T-helper 22 cell (primary cell): ENCODE data around the gene CLEC6A.
"Not testable (repeated sequence)": the region's sequence is repeated elsewhere in the genome, so short reads cannot be mapped to it uniquely, and the experiment has no call there.

Source experiments
- DNase-seq: peaks from one replicate; pipeline ENCODE4 v3.0.0-alpha.2; 2020; ENCODE audit warnings: low read depth

The CLEC6A gene

DNA sequence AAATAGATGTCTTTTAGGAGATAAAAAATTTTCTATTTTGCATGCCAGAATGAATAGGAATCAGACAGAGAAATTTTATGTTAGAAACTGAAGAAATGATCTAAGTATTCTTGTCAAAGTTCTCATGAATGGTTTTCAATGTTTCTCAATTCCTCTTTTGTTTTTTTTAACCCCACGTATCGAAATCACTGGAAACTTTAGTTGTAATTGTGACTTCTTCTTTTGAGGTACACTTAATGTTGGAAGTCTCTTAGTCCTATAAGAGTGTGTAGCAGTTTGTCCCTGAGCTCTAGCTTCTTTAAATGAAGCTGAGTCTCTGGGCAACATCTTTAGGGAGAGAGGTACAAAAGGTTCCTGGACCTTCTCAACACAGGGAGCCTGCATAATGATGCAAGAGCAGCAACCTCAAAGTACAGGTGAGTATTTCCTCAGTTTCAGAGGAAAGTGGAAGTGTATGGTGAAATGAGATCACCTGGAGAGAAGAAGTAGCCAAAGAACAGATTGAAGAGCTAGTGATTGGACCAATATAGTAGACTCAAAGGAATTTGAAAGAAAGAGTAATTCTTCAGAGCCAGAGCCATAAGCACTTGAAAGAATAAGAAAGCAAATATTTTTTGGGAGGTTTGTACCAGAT lies at the start of gene CLEC6A:
TSS of gene CLEC6A (plus strand) at position 236 of the 634 bp plus-strand sequence. CDS start at position 386, 150 bp downstream.
- DNase-seq = no peak

DNA sequence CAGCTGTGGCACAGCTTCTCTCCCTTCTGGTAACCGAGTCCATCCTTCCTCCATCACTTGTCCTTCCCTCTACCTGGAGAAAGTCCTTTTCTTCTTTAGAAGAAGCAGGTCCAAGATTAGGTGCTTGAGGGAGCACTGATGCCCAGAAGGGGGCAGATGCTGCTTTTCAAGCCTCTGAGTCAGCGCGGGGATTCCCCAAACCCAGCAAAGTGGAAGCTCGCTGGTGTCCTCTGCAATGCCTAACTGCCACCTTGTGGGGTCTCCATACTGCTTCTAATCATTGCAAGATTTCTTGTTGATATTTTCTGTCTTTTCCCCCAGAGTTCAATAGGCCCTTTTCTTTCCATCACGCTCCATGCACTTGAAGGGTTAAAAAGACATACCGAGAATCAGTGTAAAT lies 36.2 kb upstream of the CLEC6A start:
- DNase-seq = not testable (repeated sequence)

DNA sequence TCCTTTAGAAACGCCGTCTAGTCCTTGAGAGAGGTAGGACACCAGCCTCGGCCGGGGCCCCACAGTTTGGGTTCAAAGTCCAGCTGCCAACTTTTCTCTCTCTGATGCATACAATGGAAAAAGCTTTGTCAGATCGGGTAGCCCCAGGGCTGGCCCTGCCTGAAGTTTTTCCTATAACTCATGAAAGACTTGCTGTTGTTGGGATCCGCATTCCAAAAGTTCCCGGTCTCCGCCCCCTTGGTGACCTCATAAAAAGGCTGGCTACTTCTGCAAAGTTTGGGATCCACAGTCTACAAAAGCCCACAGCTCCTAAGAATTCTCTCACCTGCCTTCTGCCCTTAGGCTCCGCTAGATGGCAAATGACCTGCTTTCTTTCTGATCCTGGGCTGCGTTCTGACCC lies 35.3 kb upstream of the CLEC6A start:
- no peak for DNase-seq

DNA sequence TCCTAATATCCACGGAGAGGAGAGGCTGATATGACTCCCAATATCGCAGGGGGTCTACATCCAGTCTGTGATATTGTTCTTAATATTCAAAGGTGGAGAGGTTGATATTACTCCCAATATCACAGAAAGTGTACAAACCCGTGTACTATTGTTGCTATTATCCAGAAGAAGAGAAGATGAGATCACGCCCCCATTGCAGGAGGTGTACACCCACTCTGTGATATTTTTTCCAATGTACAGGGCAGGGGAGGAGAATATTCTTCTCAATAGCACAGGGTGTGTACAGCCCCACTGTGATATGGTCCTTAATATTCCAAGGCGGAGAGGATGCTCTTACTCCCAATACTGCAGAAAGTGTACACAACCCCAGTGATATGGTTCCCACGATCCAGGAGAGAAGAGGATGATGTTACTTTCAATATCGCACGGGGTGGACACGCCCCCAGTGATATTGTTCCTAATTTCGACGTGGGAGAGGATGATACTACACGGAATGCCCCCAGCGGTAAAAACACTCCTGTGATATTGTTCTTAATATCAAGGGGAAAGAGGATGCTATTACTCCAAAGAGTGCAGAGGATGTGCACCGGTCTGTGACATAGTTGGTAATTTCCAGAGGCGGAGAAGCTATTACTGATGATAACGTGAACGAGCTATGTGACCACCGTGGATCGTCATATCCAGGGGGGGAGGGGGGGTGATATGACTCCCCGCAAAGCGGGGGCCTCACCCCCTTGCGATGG lies 11.1 kb upstream of the CLEC6A start:
- DNase-seq = not testable (repeated sequence)

DNA sequence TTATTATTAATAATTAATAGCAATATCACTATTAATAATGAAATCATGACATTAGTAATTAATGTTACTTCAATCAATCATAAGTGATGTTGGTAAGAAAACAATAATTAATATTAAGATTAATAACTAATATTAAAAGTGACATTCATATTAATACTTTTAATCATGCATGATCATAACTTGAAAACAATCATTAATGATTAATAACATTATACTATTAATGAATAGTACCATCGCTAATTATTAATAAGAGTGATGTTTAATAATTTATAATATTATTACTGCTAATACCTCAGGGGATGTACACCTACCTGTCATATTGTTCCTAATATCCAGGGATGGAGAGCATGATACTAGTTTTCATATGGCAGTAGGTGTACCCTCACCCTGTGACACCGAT lies 10.0 kb upstream of the CLEC6A start:
- DNase-seq = no peak

DNA sequence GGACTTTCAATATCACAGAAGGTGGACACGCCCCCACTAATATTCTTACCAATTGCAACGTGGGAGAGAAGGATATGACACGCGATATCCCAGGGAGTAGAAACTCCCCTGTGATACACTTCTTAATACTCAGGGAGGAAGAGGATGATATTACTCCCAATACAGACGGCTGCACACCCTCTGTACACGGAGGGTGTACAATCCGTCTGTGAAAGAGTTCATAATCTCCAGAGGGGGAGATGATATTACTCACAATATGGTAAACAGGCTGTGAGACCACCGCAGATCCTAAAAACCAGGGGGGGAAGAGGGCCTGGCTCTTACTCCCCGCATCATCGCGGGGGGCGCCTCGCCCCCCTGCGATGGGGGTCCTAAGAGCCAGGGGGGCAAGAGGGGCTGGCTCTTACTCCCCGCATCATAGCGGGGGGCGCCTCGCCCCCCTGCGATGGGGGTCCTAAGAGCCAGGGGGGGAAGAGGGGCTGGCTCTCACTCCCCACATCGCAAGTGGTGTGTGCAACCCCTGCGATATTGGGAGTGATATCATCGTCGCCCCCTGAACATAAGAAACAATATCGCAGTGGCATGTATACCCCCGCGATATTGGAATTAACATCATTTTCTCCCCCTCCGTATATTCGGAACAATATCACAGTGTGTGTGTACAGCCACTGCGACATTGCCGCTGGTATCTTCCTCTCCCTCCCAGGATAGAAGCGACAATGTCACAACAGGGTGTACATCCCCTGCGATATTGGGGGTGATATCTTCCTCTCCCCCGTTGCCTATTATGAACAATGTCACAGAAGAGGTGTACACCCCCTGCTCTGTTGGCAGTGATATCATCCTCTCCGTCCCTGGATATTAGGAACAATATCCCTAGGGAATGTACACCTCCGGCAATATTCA lies 8.9 kb upstream of the CLEC6A start:
- no peak for DNase-seq

DNA sequence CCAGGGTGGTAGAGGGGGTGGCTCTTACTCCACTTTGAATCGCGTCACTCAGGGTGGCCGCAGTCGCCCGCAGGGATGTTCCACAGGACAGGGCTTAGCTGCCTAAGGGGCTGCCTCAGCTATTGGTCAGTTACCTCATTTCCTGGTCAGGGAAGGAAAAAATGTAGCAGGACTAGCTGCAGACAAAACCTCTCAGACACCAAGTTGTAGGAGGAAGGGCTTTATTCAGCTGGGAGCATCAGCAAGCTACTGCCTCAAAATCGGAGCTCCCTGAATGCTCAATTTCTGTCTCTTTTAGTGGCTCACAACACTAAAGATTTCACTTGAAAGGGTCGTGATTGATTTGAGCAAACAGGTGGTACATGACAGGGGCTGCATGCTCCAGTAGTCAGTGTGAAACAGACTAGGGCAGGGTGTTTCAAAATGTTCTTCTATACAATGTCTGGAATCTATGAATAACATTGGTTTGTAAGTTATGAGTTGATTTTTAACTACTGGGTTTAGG lies 6.4 kb upstream of the CLEC6A start:
- no peak for DNase-seq

DNA sequence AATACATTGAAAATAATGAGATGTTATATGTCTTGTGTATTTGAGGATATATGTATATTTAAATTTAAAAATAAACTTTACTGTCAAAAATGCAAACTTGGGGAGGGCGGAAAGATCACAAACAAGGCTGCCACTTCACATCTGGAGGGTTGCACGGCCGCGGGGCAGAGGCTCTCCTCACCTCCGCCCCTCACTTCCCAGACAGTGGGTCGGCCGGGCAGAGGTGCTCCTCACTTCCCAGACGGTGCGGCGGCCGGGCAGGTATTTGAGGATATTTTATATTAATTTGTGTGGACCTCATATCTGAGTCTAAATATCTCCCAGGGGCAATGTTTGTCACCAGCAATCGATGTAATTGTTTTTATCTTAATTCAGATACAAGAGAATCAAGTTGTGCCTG lies 3.7 kb upstream of the CLEC6A start:
- no peak for DNase-seq

DNA sequence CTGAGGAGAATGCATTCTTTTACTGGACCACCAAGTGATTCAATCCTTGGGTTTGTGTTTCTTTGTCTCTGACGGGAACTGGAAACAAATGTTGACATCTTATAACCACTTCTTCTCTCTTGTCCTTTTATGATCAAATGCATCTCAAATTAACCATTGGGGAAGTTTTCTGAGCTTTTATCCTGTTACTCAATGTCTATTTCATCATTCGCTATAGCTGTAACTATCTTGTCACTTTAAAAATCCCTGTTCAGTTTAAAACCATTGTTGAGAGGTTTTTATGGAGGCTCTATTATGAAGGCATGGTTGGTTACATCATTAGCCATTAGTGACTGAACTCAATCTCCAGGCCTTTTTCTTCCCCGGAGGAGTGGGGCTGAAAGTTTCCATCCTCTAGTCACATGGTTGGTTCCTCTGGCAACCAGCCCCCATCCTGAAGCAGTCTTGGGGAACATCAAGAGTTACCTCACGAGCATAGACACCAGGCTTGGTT lies 2.7 kb upstream of the CLEC6A start:
- DNase-seq = no peak

DNA sequence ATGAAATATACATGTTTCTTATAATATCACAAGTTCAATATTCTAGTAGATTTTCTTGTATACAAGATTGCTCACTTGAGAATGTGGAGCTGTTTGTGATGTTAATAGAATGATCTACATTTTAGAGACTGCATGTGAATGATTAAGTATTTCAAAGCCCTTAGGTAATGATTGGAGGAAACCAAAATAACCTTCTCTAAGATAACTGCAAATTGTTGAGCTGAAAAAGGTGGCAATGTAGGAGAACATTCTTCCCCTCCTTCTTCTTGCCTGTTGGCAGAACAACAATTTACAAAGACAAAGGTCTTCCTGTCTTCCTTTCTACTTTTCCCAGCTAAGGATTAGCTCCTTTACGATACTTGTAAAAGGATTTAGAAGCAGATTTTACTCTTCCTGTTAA lies 2.0 kb upstream of the CLEC6A start:
- DNase-seq = no peak

DNA sequence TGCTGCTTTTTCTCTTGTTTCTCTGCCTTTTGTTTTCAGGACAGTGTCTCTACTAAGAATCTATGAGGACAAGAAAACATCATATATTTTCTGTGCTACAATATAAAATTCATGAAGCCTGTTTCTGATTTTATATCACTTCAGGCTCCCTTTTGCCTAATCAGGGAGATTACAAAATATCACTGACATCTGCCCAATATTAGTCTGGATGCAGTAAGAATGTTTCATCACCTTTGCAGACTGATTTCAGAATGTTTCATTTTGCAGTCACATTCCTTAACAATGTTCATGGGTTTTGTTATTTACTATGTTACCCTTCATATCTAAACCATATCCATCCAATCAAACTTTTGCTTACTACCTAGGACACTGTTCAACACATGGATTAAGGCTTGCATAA lies 491 bp upstream of the CLEC6A start:
- no peak for DNase-seq

DNA sequence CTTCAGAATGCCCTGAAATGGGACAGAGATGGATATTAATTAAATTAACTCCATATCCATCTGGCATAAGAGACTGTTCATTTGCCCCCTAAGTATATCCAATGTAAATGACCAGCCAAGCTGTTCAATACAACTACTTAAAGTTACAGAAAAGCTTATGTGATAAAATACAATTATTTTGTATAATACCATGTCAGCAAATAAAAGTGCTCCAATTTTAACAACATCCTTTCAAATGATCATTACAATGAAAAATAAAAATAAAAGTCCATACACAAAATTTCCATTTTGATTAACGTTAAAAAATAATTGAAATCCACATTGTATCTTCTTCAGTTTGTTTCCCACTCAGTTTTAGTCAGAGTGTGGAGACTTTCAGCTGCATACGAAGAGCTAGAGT lies 5.7 kb downstream of the CLEC6A start:
- DNase-seq = no peak

DNA sequence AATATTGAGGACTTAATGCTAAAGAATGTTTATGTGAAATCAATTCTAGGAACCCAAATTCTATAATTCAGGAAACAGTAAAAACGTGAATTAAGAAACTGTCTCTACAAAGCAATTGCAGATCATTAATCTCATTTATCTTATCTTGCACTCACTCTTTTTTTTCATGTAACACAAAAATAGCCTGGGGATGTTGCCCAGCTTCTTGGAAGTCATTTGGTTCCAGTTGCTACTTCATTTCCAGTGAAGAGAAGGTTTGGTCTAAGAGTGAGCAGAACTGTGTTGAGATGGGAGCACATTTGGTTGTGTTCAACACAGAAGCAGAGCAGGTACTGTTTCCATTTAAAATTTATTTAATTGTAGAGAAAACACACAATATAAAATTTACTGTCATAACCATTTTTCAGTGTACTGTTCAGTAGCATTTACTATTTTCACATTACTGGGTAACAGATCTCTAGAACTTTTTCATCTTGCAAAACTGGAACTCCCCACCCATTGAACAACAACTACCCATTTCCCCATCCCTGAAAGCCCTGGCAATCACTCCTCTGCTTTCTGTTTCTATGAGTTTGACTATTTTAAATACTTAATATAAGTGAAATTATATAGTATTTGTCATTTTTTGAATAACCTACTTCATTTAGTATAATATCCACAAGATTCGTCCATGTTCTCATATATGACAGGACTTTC lies 9.7 kb downstream of the CLEC6A start:
- DNase-seq = no peak

DNA sequence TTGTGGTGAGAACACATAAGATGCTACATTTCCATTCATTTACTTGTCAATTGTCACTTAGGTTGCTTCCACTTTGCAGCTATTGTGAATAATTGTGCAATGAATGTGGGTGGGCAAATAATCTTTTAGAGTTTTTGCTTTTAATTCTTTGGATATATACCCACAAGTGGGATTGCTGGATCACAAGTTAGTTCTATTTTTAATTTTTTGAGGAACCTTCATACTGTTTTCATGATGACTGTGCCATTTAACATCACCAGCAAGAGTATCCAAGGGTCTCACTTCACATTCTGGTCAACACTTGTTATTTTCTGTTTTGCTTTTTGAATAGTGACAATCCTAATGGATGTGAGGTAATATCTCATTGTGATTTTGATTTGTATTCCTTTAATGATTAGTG lies 10.5 kb downstream of the CLEC6A start:
- no peak for DNase-seq

DNA sequence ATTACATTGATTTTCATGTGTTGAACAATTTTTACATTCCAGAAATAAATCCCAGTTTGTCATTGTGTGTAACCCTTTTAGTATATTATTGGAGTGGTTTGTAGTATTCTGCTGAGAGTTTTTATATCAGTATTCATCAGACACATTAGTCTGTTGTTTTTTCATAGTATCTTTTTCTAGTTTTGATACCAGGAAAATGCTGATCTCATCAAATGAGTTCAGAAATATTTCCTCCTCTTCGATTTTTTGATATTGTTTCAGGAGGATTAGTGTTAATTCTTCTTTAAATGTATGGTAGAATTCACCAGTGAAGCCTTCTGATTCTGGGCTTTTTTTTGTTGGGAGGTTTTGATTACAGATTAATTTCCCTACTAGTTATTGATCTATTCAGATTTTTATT lies 15.3 kb downstream of the CLEC6A start:
- no peak for DNase-seq

DNA sequence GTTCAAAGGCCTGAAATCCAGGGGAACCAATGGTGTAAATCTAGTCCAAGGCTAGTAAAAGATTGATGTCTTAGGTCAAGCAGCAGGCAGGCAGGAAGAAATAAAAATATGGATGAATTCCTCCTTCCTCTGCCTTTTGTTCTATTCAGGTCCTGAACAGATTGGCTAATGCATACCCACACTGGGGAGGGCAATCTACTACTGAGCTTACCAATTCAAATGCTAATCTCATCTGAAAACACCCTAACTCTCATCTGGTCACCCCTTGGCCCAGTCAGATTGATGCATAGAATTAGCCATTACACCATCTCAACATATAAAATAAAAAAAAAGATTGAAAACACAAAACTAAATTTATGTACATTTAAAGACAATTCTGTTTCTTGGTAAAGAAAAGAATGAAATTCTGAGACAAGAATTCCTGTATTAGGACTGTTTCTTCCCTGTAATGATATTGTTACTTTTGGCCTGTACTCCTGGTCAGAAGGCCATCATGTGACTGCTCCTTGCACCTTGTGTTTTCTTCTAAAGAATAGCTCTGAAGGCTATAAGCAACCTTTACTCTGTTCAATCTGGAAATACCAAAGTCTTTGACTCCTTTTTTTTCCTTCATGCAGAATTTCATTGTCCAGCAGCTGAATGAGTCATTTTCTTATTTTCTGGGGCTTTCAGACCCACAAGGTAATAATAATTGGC lies 19.9 kb downstream of the CLEC6A start:
- DNase-seq = no peak

DNA sequence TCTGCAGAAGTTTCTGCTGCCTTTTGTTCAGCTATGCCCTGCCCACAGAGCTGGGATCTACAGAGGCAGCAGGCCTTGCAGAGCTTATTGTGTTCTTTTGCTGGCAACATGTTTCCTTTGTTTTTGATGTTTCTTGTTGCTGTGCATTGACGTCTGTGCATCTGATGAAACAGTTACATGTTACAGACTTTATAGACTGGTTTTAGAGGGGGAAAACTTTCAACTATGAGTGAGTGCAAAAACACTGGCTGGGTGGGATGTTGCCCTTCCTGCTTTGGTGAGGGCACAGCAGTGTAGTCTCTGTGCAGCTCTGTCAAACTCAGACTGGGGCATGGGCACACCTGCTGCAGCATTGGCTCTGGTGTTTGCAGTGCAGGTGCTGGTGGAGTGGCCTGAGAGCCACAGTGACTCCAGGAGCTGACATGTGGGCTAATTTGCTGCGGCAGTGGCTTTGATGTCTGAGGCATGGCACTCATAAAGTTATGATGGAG lies 26.9 kb downstream of the CLEC6A start:
- DNase-seq = no peak

DNA sequence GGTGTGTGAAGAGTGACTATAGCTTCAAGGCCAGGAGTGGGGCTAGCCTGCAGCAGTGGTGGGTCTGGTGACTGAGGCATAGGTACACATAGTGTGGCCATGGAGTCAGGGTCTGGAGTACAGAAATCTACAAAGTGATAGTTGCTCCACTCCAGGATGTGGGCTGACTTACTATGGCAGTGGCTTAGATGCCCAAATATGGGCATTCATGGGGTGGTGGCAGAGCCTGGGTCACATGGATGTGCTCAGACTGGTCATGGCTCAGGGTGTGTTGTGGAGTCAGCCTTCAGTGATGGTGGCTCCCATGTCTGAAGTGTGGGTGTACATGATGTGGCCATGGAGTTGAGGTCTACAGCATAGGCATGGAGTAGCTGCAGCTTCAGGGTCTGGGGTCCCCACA lies 27.3 kb downstream of the CLEC6A start:
- no peak for DNase-seq

DNA sequence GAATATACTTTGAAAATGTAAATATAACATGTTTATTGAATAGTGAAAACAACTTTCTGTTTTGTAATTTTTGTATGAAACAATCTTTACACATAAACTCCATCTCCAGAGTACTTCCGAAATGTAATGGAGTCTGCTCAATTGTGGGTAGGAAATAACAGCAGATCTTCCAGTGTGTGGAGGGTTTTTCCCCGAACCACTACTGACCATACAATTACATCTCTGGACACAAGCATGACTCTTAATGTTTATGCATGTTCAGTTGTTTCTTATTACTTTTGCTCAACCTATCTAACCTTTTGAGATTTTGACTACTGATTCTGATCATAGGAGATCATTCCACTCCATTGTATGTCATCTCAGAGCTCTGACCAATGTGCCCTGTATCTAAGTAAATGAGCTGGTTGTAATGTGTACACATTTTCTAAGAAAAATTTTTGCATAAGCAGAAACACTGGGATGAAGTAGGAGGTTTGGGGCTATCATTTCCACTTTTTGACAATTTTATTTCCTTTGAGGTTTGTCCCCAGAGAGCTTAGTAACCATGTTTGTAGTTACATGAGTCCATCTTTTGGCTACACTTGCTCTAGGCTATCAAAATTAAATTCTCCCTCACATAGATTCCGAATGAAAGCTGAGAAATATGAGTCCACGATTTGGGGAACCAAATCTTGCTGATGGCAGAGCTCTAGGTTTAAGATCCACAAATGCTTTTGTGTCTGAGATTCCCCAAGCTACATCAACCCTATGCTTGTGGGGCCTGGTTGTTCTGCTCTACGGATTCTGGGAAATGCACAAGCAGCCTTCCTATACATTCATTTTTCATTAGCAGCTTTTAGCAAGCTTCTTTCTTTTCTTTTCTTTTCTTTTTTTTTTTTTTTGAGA lies 36.1 kb downstream of the CLEC6A start:
- no peak for DNase-seq

DNA sequence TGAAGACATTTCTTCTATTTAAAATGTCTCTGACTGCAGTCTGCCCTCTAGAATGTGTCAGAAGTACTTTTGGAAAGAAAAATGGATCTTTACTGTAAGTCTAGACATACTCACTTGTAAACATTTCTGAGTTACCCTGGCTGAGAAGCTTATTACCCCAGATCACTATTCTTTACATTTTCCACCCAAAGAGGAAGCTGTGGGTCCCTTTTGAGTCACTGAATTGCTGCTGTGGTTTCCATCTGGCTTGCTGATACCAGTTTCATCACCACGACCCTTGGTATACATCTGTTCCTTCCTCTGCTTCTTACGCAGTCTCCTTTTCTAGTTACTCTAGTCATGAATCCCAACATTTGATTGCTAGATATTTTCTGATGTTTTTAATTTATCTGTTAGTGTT lies 37.3 kb downstream of the CLEC6A start:
- no peak for DNase-seq
